ENCODE data around the gene BTBD9. TPM values are rescaled to one million over a fixed set of nuclear protein-coding genes. Genes with fewer than 3 reads are reported as not detected.

The BTBD9 gene
- total RNA-seq, 1 donor from 2014 or later, result 9.9 TPM

DNA sequence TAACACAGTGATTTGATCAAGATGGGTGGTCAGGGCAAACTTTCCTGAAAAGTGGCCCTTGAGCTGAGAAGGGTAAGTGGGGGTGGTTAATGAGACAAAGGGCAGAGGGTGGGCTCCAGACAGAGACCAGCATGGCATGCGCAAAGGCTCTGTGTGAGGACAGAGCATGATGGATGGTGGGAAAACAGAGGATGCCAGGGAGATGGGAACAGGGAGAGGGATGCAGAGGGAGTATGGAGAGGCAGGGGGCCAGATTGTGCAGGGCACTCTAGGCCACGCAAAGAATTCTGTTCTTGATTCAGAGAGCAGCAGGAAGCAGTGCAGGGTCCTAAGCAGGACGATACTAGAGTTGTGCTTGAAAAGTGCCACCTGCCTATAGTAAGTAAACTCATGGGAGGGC is 394.4 kb downstream of the BTBD9 start:
- no peak for DNase-seq (ENCODE audit: low spot score in 2 of 2)
- Histone ChIP-seq H3K27ac (no peak overlapping the region), H3K4me3 (no peak overlapping the region), H3K4me1 (peaks cover 0 to 10% of the 10 kb centered on the region in 2 donors), H3K9me3 (no peaks in the 10 kb centered on the region), H3K27me3 (no peaks in the 10 kb centered on the region), H3K36me3 (no peaks in the 10 kb centered on the region)
- TF ChIP-seq, protein P1, sequence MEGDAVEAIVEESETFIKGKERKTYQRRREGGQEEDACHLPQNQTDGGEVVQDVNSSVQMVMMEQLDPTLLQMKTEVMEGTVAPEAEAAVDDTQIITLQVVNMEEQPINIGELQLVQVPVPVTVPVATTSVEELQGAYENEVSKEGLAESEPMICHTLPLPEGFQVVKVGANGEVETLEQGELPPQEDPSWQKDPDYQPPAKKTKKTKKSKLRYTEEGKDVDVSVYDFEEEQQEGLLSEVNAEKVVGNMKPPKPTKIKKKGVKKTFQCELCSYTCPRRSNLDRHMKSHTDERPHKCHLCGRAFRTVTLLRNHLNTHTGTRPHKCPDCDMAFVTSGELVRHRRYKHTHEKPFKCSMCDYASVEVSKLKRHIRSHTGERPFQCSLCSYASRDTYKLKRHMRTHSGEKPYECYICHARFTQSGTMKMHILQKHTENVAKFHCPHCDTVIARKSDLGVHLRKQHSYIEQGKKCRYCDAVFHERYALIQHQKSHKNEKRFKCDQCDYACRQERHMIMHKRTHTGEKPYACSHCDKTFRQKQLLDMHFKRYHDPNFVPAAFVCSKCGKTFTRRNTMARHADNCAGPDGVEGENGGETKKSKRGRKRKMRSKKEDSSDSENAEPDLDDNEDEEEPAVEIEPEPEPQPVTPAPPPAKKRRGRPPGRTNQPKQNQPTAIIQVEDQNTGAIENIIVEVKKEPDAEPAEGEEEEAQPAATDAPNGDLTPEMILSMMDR (IDR thresholded peaks at IDR 0.05), result no peak
- intact Hi-C loops (cut with DNase I), result no loop called here

DNA sequence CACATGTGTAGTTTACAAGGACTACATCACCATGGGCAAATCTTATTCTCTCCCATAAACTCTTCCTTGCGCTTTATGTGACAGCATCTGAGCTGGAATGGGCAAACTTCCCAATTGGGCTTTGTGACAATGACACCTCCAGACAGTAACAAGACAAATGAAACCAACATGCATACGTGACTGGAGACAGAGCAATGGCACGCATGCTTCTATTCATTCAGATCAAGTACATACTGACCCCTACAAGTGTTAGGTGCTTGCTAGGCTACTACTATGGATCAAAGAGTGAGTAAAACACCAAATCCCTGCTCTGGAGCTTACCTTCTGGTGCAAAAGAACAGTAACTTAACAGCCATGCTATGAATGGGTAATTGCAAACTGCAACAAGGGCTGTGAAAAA is 394.9 kb downstream of the BTBD9 start:
- no peak for DNase-seq (ENCODE audit: low spot score in 2 of 2)
- Histone ChIP-seq H3K27me3 (no peaks in the 10 kb centered on the region), H3K27ac (no peak overlapping the region), H3K36me3 (no peaks in the 10 kb centered on the region), H3K4me1 (peaks cover 0 to 11% of the 10 kb centered on the region in 2 donors), H3K4me3 (no peak overlapping the region), H3K9me3 (no peaks in the 10 kb centered on the region)
- intact Hi-C loops (cut with DNase I), result no loop called here
- TF ChIP-seq, protein P1 (IDR thresholded peaks at IDR 0.05), result no peak

DNA sequence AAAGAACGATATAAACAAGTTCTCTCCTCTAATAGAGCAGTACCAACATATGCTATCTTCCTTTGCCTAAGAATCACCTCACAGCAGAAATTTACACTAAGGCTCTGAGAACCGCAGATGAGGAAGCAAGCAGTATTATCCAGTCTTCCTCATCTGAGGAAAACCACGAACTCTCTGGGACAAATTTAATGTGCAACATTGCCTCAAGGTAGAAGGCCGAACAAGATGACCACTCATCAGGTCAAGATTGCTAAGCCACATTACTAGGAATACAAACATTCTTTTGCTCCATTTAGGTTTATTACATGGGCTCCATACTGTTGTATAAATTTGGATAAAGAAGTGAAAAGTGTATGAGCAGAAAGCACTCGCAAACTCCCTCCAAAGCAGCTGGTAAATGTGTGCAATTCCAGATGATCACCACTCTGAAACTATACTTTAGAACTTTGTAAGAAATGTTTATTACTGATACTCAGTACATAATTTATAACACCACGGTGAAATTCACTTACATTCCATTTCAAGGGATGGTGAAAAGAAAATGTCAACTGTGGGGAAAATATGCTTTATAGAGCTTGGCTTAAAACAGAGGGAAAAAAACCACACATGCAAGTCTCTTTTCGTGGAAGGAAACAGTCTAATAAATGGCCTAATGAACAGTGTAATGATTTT is 398.4 kb downstream of the BTBD9 start:
- no peak for DNase-seq (ENCODE audit: low spot score in 2 of 2)
- intact Hi-C loops (cut with DNase I), result no loop called here
- no peaks in the 10 kb centered on the region for H3K36me3 ChIP-seq

DNA sequence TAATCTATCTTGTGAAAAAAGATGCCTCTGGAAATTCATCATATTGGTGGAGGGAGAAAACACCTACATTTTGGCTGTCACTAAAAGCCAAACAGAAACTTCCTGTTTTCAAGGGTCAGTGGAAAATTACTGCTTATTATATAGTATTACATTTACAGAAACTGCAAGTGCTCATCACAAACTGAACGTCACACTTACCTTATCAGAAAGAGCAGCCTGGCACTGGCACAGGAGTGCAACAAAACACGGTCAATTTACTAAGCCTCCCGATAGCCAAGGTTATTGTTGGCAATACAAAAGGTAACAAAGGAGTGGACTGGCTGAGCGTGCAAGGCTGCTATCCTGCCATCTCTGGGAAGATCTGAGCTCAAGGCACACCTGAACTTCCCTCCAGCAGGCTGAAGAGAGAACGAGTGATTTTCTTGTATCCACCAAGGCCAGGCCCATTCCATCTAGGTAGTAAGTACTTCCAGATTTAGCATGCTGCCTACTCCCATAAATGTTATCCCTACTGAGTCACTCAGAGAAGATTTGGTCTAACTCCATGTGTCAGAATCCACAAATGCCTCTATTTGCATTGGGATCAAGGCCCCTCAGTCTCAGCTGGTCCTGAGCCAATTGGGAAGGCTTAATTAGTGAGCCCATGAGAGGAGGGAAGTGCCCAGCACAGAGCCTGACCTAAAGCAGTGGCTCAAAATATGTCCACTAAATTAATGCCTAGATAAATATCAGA is 399.8 kb downstream of the BTBD9 start:
- TF ChIP-seq, protein P1 (IDR thresholded peaks at IDR 0.05), result no peak
- intact Hi-C loops (cut with DNase I), result no loop called here
- Histone ChIP-seq H3K36me3 (no peaks in the 10 kb centered on the region), H3K27ac (no peak overlapping the region), H3K9me3 (no peaks in the 10 kb centered on the region), H3K27me3 (no peaks in the 10 kb centered on the region), H3K4me1 (peaks cover 0 to 3% of the 10 kb centered on the region in 2 donors), H3K4me3 (no peak overlapping the region)
- no peak for DNase-seq (ENCODE audit: low spot score in 2 of 2)

More for the DNA sequence above, 398.4 kb downstream of the BTBD9 start:
- TF ChIP-seq, protein P1 (IDR thresholded peaks at IDR 0.05), result no peak
- peaks cover 0 to 3% of the 10 kb centered on the region in 2 donors for H3K4me1 ChIP-seq
- H3K4me3 ChIP-seq, result no peak overlapping the region
- no peak overlapping the region for H3K27ac ChIP-seq
- no peaks in the 10 kb centered on the region for H3K27me3 ChIP-seq
- H3K9me3 ChIP-seq, result no peaks in the 10 kb centered on the region

DNA sequence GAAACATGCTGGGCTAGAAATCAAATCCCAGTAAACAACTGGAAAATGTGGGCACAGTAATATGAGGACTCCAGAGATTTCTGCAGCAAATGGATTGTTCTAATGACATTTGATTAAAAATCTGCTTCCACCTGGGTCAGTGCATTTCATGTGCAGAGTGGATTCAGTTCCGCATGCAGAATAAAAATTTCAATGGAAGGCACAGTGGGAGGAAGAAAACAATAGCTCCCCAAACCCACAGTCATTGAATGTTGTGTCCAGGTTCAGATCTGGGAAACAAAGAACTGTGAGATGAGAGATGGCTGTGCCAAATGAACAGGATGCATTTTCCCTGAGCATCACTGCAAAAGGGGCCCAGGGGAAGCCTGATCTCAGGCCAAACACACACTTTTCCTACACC is 403.1 kb downstream of the BTBD9 start:
- TF ChIP-seq, protein P1 (IDR thresholded peaks at IDR 0.05), result no peak
- DNase-seq (ENCODE audit: low spot score in 2 of 2), result no peak
- H3K4me3 ChIP-seq, result no peak overlapping the region
- intact Hi-C loops (cut with DNase I), result no loop called here
- H3K36me3 ChIP-seq, result no peaks in the 10 kb centered on the region
- H3K27ac ChIP-seq, result no peak overlapping the region
- H3K9me3 ChIP-seq, result no peaks in the 10 kb centered on the region
- no peaks in the 10 kb centered on the region for H3K27me3 ChIP-seq
- H3K4me1 ChIP-seq, result peaks cover 0 to 3% of the 10 kb centered on the region in 2 donors

Measured in ascending aorta (tissue), 2 donors.